Liver (tissue), 2 donors: ENCODE measurements around the gene NSUN3.

ENCODE experiments used
- MAX ChIP-seq: IDR thresholded peaks from 2 replicates; pipeline ENCODE4 v1.6.1; 2016; ENCODE audit warnings: antibody characterized with exemption
- TF ChIP-seq, protein P1 (sequence below): IDR thresholded peaks from 2 replicates; pipeline ENCODE4 v1.6.1; 2016; ENCODE audit warnings: antibody characterized with exemption, mild to moderate bottlenecking
- TF ChIP-seq, protein P2 (sequence below): fragments of 150-350 bp; IDR thresholded peaks from 2 replicates; pipeline ENCODE4 v1.5.1; 2017; ENCODE audit warnings: improper control_type of control experiment, low read depth, low read length; ENCODE audit not compliant: missing input control
- donor health status: healthy.

DNA sequence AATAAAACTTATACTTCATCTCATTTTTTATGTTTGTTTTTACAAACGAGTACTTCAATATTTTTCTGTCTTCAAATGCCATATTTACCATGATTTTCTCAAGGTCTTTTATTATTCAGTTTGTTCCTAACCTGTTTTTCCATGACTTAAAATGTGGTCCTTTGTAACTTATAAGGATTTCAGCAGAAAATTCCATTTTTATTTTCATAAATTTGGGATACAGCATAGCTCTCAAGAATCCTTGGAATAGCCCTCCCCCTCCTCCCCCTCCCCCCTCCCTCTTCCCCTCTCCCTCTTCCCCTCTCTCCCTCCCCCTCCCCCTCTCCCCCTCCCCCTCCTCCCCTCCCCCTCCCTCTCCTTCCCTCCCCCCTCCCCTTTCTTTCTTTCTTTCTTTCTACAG is 19.6 kb upstream of the NSUN3 start:
- TF ChIP-seq, protein P1, sequence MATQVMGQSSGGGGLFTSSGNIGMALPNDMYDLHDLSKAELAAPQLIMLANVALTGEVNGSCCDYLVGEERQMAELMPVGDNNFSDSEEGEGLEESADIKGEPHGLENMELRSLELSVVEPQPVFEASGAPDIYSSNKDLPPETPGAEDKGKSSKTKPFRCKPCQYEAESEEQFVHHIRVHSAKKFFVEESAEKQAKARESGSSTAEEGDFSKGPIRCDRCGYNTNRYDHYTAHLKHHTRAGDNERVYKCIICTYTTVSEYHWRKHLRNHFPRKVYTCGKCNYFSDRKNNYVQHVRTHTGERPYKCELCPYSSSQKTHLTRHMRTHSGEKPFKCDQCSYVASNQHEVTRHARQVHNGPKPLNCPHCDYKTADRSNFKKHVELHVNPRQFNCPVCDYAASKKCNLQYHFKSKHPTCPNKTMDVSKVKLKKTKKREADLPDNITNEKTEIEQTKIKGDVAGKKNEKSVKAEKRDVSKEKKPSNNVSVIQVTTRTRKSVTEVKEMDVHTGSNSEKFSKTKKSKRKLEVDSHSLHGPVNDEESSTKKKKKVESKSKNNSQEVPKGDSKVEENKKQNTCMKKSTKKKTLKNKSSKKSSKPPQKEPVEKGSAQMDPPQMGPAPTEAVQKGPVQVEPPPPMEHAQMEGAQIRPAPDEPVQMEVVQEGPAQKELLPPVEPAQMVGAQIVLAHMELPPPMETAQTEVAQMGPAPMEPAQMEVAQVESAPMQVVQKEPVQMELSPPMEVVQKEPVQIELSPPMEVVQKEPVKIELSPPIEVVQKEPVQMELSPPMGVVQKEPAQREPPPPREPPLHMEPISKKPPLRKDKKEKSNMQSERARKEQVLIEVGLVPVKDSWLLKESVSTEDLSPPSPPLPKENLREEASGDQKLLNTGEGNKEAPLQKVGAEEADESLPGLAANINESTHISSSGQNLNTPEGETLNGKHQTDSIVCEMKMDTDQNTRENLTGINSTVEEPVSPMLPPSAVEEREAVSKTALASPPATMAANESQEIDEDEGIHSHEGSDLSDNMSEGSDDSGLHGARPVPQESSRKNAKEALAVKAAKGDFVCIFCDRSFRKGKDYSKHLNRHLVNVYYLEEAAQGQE: no peak
- TF ChIP-seq, protein P2, sequence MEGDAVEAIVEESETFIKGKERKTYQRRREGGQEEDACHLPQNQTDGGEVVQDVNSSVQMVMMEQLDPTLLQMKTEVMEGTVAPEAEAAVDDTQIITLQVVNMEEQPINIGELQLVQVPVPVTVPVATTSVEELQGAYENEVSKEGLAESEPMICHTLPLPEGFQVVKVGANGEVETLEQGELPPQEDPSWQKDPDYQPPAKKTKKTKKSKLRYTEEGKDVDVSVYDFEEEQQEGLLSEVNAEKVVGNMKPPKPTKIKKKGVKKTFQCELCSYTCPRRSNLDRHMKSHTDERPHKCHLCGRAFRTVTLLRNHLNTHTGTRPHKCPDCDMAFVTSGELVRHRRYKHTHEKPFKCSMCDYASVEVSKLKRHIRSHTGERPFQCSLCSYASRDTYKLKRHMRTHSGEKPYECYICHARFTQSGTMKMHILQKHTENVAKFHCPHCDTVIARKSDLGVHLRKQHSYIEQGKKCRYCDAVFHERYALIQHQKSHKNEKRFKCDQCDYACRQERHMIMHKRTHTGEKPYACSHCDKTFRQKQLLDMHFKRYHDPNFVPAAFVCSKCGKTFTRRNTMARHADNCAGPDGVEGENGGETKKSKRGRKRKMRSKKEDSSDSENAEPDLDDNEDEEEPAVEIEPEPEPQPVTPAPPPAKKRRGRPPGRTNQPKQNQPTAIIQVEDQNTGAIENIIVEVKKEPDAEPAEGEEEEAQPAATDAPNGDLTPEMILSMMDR: no peak
- TF ChIP-seq MAX: no peak
